22Rv1 (cell line): ENCODE results near the gene HMBS.

Experiments used
- H3K27ac ChIP-seq: fragments of 450-650 bp; 2 replicates; pipeline ENCODE4 v1.5.1; 2017
- CTCF ChIP-seq: fragments of 450-650 bp; IDR thresholded peaks from 2 replicates; pipeline ENCODE4 v1.5.1; 2017; ENCODE audit warnings: mild to moderate bottlenecking
- ZFX ChIP-seq: fragments of 450-650 bp; IDR thresholded peaks from 2 replicates; pipeline ENCODE4 v1.6.1; 2017; ENCODE audit warnings: antibody characterized with exemption, borderline replicate concordance

HMBS gene

GRCh38 chr11:119111361-119111925 lies 26.8 kb downstream of the HMBS start:
- no peak for TF ChIP-seq ZFX
- TF ChIP-seq CTCF = no peak
- H3K27ac ChIP-seq = no peak overlapping the region

- TF ChIP-seq CTCF (no peak), ZFX (no peak)
Measured at GRCh38 chr11:119112314-119113020, 27.8 kb downstream of the HMBS start.

GRCh38 chr11:119113716-119114115 lies 29.0 kb downstream of the HMBS start:
- H3K27ac ChIP-seq = no peak overlapping the region
- TF ChIP-seq CTCF = no peak
- no peak for TF ChIP-seq ZFX

More at GRCh38 chr11:119112314-119113020, 27.8 kb downstream of the HMBS start:
- H3K27ac ChIP-seq = no peak overlapping the region

- TF ChIP-seq CTCF = no peak
- TF ChIP-seq ZFX = no peak
- no peak overlapping the region for H3K27ac ChIP-seq
Measured at GRCh38 chr11:119114351-119114750, 29.7 kb downstream of the HMBS start.

- TF ChIP-seq CTCF (no peak), ZFX (no peak)
- no peak overlapping the region for H3K27ac ChIP-seq
Measured at GRCh38 chr11:119115484-119116234, 31.0 kb downstream of the HMBS start.

GRCh38 chr11:119116235-119116594 lies 31.5 kb downstream of the HMBS start:
- H3K27ac ChIP-seq = no peak overlapping the region
- TF ChIP-seq CTCF = no peak
- no peak for TF ChIP-seq ZFX

GRCh38 chr11:119116601-119117000 lies 31.9 kb downstream of the HMBS start:
- no peak for TF ChIP-seq ZFX
- no peak overlapping the region for H3K27ac ChIP-seq
